ENCODE measurements around the gene OR51Q1.

- TF ChIP-seq CTCF (IDR thresholded peaks at IDR 0.05) = no peak
- no peak for TF ChIP-seq ZFX (IDR thresholded peaks at IDR 0.05; ENCODE audit: borderline replicate concordance)
Observed at GRCh38 chr11:5383576-5383975, 38.3 kb upstream of the OR51Q1 start, which contains the start of gene OR51M1.

All from 22Rv1 (cell line).